Measurements from ENCODE around the gene TOMM20. TPM values are rescaled to one million over a fixed set of nuclear protein-coding genes. Genes with fewer than 3 reads are reported as not detected.
A peak's percentile ranks its signal among the peaks of the same experiment; 100 is the strongest.
"Not testable (repeated sequence)": the region's sequence is repeated elsewhere in the genome, so short reads cannot be mapped to it uniquely, and the experiment has no call there.

The TOMM20 gene
- total RNA-seq, 1 donor from 2014 or later, result 97.5 TPM

DNA sequence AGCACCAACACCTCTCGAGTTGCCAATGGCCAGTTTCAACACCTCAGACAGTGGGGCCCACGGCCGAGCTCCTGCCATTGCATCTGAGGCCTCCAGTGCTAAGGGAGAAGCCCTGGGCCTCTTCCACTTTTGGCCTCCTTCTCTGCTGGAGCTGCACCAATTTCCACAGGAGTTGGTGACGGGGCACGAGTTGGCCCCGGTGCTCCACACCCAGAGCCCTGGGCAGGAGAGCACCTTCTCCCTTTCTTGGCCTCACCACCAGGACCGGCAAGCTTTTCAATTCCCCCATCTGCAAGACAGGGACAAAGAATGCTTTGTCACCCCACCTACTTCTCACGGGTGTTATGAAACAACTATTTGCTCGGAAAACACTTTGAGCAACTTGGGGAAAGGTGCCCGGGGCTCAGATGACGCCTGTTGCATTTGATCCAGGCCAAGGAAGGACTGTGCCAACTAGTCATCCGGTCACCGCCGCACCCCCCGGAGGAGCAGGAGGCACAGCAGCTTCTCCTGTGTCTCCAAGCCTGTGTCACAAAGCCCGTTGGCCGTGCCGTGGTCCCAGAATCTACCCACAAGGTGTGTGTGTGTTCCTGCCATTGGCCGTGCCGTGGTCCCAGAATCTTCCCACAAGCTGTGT, 55.2 kb downstream of the TOMM20 start:
- intact Hi-C loops (cut with DNase I), result no loop called here
- DNase-seq (ENCODE audit: low spot score) (no peak), ATAC-seq (peak; percentile 3)

- intact Hi-C loops (cut with DNase I); DNase-seq (ENCODE audit: low spot score); ATAC-seq: not testable (repeated sequence)
Observed at GRCh38 chr1:235072577-235072976, 56.1 kb downstream of the TOMM20 start.

DNA sequence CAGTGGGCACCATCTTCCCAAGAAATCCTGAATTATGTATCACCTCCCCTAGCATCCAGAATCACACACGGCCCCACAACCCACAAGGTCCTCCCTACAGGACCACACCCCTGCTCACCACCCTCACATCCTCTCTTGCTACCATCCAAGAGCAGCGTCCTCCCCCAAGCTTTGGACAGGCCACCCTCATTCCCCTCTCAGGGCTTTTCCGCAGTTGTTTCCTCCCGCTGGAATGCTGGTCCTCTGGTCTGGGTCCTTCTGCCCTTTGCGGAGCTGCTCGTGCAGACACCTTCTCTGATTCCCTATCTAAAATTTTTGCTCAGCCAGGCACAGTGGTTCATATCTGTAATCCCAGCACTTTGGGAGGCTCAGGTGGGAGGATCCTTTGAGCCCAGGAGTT, 56.5 kb downstream of the TOMM20 start:
- intact Hi-C loops (cut with DNase I), result no loop called here
- no peak for DNase-seq (ENCODE audit: low spot score)
- no peak for ATAC-seq

DNA sequence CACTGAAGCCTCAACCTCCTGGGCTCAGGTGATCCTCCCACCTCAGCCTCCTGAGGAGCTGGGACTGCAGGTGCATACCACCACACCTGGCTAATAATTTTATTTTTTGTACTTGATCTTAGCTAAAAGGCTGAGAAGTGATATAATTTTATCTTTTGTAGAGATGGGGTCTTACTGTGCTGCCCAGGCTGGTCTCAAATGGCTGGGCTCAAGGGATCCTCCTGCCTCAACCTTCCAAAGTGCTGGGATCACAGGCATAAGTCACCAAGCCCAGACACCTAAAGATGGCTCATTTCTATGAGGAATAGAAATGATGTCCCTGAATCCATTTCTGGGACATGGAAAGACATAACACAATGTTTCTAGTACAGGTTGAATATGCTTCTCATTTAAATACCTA, 57.8 kb downstream of the TOMM20 start:
- intact Hi-C loops (cut with DNase I), result no loop called here
- no peak for ATAC-seq
- DNase-seq (ENCODE audit: low spot score), result no peak

- DNase-seq (ENCODE audit: low spot score) (no peak), ATAC-seq (peak; percentile 79)
- intact Hi-C loops (cut with DNase I), result loop anchor here (10.0 kb wide), 1 partner anchor 335 kb away; no protein-coding TSS in a partner anchor
Observed at GRCh38 chr1:235069577-235070563, 58.8 kb downstream of the TOMM20 start.

GRCh38 chr1:235069176-235069575, 59.5 kb downstream of the TOMM20 start:
- DNase-seq (ENCODE audit: low spot score) (no peak), ATAC-seq (no peak)
- intact Hi-C loops (cut with DNase I), result loop anchor here (10.0 kb wide), 1 partner anchor 334 kb away; no protein-coding TSS in a partner anchor

DNA sequence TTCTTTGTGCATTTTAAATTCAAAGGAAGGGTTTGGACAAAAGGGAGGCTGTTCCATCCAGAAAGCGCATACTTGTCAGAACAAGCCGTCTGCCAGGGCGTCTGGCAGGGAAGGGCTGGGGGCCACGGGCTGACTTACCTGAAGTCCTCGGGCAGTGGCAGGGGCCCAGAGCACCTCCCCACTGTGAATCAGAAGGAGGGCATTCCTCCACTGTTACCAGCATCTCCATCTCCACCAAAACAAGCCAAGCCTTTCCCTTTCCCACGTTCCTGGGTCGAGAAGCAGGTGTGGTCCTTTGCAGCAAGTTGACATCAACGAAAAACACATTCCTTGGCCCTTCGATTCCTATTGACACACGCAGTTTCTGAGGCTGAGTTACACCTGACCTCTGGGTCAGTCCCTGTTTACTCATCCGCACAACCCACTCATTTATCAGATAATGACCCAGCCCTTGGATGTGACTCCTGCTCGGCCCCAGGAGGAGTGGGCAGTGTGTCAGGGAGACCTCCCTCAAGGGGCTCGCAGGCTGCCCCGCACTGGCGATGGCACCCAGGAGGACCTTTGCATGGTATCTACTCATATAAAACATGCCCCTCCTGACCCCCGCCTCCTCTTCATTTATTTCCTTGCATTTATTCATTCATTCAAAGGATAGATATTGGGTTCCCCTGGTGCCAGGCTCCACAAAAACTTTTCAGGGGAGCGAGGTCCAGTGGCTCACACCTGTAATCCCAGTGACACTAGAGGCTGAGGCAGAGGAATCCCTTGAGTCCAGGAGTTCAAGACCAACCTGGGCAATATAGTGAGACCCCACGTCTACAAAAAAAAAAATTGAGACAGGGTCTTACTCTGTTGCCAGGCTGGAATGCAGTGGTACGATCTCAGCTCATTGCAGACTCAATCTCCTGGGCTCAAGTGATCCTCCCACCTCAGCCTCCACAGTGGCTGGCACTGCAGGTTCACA, 60.2 kb downstream of the TOMM20 start:
- DNase-seq (ENCODE audit: low spot score) (no peak), ATAC-seq (peak; percentile 1)
- intact Hi-C loops (cut with DNase I), result loop anchor here (10.0 kb wide), 1 partner anchor 334 kb away; no protein-coding TSS in a partner anchor

GRCh38 chr1:235067396-235068157, 61.1 kb downstream of the TOMM20 start:
- intact Hi-C loops (cut with DNase I), result loop anchor here (10.0 kb wide), 1 partner anchor 333 kb away; no protein-coding TSS in a partner anchor

DNA sequence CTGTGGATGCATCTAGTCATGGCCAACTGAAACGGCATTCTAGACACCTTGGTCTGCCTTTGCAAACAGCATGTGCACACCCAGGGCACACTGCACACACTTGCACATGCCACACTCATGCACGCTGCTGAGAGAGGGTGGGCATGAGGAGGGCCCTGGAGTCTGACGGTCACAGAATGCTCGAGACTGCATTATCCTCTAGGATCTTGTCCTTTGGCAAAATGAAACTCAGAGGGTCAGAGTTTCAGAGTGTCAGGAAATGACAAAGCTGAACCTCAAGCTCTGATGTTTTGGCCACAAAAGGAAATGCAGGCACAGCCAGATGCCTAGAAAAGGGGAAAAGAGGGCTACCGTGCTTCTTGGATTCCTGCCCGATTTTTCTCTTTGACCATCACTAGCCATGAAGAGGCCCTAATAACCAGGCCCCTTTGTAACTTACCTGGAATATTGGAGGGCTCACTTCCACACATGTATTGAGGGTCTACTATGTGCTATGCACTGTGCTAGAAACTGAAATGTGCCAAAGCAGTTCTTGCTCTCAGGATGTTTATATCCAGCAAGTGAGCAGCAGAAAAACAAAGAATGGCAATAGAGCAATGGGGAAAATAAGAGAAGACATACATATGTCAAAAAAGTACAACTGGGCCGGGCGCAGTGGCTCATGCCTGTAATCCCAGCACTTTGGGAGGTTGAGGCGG, 65.4 kb downstream of the TOMM20 start:
- DNase-seq (ENCODE audit: low spot score), result no peak
- no peak for ATAC-seq
- intact Hi-C loops (cut with DNase I), result loop anchor here (10.0 kb wide), 1 partner anchor 328 kb away; no protein-coding TSS in a partner anchor

More at GRCh38 chr1:235067396-235068157, 61.1 kb downstream of the TOMM20 start:
- DNase-seq (ENCODE audit: low spot score) (peak; percentile 87), ATAC-seq (peak; percentile 87)

DNA sequence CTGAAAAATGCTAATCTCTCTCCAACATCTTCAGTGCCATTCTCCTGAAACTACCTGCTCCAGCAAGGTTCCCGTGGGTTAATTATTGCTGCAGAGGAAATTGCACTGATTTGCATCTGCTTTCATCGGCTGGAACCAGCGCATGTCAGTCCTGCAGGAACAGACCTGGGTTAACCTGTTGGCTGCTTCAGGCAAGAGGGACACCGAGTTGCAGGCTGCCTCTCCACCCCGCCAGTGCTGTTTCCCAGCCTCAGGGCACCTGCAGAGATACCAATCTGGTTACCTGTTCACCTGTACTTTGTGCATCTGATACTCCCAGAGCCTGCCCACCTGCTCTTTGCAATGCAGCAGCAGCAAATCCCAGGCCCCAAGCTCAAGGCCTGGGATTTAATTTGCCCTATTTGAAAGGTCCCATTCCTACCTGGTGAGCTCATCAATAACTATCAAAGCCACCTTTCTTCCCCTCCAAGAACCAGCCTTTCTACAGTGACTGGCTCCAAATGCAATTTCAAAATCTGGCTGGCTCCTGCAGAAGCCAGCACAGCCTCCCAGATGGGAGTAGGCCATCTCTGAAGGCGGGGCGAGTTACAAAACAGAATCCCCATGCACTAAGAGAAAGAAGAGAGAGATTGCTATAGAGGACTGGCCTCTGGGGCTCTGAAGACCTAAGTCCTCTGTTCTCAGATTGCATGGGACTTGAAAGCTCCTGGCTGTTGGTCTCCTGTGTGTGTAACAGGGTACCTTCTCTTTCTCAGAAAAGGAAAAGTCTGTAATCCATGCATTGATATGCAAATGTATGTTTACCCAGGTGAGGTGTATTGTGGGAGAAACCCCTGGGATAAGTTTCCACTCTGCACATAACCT, 67.8 kb downstream of the TOMM20 start:
- intact Hi-C loops (cut with DNase I), result loop anchor here (10.0 kb wide), 1 partner anchor 326 kb away; no protein-coding TSS in a partner anchor
- peak; percentile 84 for ATAC-seq
- DNase-seq (ENCODE audit: low spot score), result no peak

Other genes with a start within 250 kb of the TOMM20 start
- 63.7 TPM for gene RBM34, start 32.4 kb upstream of the TOMM20 start, total RNA-seq
- gene ARID4B, start 199.3 kb upstream of the TOMM20 start, total RNA-seq, result 61.3 TPM
- gene GGPS1, start 199.7 kb upstream of the TOMM20 start, total RNA-seq, result 28.0 TPM
- gene TBCE, start 238.6 kb upstream of the TOMM20 start, total RNA-seq, result 27.9 TPM